Thyroid gland (tissue), 4 donors: ENCODE results near the gene STRBP. TPM values are rescaled to one million over a fixed set of nuclear protein-coding genes. Genes with fewer than 3 reads are reported as not detected.

Experiments used
- DNase-seq, 2 donors: peaks; one replicate each; pipeline ENCODE4 v3.0.0-alpha.2; 2019
- H3K27ac ChIP-seq, 3 donors: fragments of 200-600 bp; sonication (generic); 1 replicate in 2 of 3; 2 replicates in 1 of 3; pipeline ENCODE4 v1.5.1; 2016 to 2019; ENCODE audit warnings: mild to moderate bottlenecking in 1 of 3, moderate library complexity in 1 of 3
- H3K27me3 ChIP-seq: fragments of 200-600 bp; sonication (generic); one replicate; pipeline ENCODE4 v1.5.1; 2019
- H3K36me3 ChIP-seq, 2 donors: fragments of 200-600 bp; sonication (generic); one replicate each; pipeline ENCODE4 v1.5.1; 2016 to 2019
- H3K4me1 ChIP-seq, 2 donors: fragments of 200-600 bp; sonication (generic); one replicate each; pipeline ENCODE4 v1.5.1; 2017 to 2019
- H3K4me3 ChIP-seq, 3 donors: fragments of 200-600 bp; sonication (generic); replicated peaks in 1 of 3; 1 replicate in 2 of 3; 2 replicates in 1 of 3; pipeline ENCODE4 v1.5.1; 2016; ENCODE audit warnings: mild to moderate bottlenecking in 1 of 3
- H3K9me3 ChIP-seq: fragments of 200-600 bp; sonication (generic); one replicate; pipeline ENCODE4 v1.5.1; 2017
- POLR2A ChIP-seq, 2 donors: fragments of 450-650 bp; IDR thresholded peaks; one replicate each; pipeline ENCODE4 v1.6.1; 2017; ENCODE audit warnings: antibody characterized with exemption in 2 of 2, mild to moderate bottlenecking in 2 of 2, moderate library complexity in 1 of 2
- WGBS, 2 donors: methylation state at CpG; one replicate each; pipeline ENCODE4 v1.1.5; 2017; 5-methylcytosine and 5-hydroxymethylcytosine counted together
- intact Hi-C: fragments of 100-400 bp; cut with DNase I; formaldehyde crosslinking; loops from one replicate; pipeline ENCODE4 v1.15.1; 2023
- total RNA-seq, 4 donors: library from RNA; depleted of rRNA; stranded (reverse); fragments of >200 nt; gene quantifications; one replicate each; pipeline ENCODE4 v1.2.3, GENCODE V29; 2016
- TF ChIP-seq, protein P1 (sequence below), 6 experiments: fragments of 200-600 bp in 3 of 6; fragments of 450-650 bp in 3 of 6; sonication (generic) in 3 of 6; IDR thresholded peaks; one replicate each; pipeline ENCODE4 v1.5.1; 2016 to 2019; ENCODE audit warnings: antibody characterized with exemption in 6 of 6, mild to moderate bottlenecking in 2 of 6, inconsistent platforms in 1 of 6, moderate library complexity in 1 of 6

STRBP gene
- total RNA-seq, 4 donors from 2014 or later, result 29.3 to 52.2 (median 43.9) TPM

- no peaks in the 10 kb centered on the region for H3K27me3 ChIP-seq
- intact Hi-C loops, result no loop called here
- H3K4me1 ChIP-seq, result no peaks in the 10 kb centered on the region
- H3K27ac ChIP-seq, result no peak overlapping the region
- DNase-seq, result no peak
- no peak overlapping the region for H3K4me3 ChIP-seq
- no peak for TF ChIP-seq POLR2A (IDR thresholded peaks at IDR 0.05)
- TF ChIP-seq, protein P1, sequence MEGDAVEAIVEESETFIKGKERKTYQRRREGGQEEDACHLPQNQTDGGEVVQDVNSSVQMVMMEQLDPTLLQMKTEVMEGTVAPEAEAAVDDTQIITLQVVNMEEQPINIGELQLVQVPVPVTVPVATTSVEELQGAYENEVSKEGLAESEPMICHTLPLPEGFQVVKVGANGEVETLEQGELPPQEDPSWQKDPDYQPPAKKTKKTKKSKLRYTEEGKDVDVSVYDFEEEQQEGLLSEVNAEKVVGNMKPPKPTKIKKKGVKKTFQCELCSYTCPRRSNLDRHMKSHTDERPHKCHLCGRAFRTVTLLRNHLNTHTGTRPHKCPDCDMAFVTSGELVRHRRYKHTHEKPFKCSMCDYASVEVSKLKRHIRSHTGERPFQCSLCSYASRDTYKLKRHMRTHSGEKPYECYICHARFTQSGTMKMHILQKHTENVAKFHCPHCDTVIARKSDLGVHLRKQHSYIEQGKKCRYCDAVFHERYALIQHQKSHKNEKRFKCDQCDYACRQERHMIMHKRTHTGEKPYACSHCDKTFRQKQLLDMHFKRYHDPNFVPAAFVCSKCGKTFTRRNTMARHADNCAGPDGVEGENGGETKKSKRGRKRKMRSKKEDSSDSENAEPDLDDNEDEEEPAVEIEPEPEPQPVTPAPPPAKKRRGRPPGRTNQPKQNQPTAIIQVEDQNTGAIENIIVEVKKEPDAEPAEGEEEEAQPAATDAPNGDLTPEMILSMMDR (IDR thresholded peaks at IDR 0.05), result no peak
- H3K9me3 ChIP-seq, result no peaks in the 10 kb centered on the region
- H3K36me3 ChIP-seq, result no peaks in the 10 kb centered on the region
Measured at GRCh38 chr9:123296174-123296573, 27.8 kb upstream of the STRBP start.

DNA sequence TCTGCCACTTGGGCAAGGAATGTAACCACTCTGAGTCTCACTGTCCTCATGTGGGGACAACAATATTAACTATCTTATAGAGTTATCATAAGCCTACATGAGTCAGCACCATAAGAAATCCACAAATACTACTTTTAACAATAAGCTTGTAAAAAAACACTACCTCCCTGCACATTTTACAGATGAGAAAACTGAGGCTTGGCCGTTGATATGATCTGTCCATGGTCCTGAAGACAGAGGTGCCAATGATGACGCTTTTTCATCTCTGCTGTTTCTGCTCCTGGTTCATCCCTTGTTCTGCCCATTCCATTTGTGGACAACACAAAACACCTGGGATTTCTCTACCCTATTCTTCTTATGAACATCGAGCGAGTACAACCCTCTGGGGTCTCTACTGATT is 23.4 kb upstream of the STRBP start:
- Histone ChIP-seq H3K36me3 (no peaks in the 10 kb centered on the region), H3K27me3 (no peaks in the 10 kb centered on the region), H3K9me3 (no peaks in the 10 kb centered on the region), H3K4me3 (no peak overlapping the region), H3K27ac (no peak overlapping the region), H3K4me1 (no peaks in the 10 kb centered on the region)
- intact Hi-C loops, result no loop called here
- DNase-seq, result no peak
- 89 to 92% methylated on average over 4 of the region's 4 CpGs for WGBS, 2 donors
- TF ChIP-seq, protein P1 (IDR thresholded peaks at IDR 0.05), result no peak
- no peak for TF ChIP-seq POLR2A (IDR thresholded peaks at IDR 0.05)

GRCh38 chr9:123290764-123291163 is 22.4 kb upstream of the STRBP start:
- Histone ChIP-seq H3K27ac (no peak overlapping the region), H3K9me3 (no peaks in the 10 kb centered on the region), H3K4me1 (no peaks in the 10 kb centered on the region), H3K27me3 (no peaks in the 10 kb centered on the region), H3K36me3 (no peaks in the 10 kb centered on the region), H3K4me3 (no peak overlapping the region)
- 83 to 91% methylated on average over 3 of the region's 3 CpGs for WGBS, 2 donors
- intact Hi-C loops, result no loop called here
- TF ChIP-seq POLR2A (IDR thresholded peaks at IDR 0.05), result no peak
- TF ChIP-seq, protein P1 (IDR thresholded peaks at IDR 0.05), result no peak
- DNase-seq, result no peak

- Histone ChIP-seq H3K27me3 (no peaks in the 10 kb centered on the region), H3K4me3 (no peak overlapping the region), H3K9me3 (no peaks in the 10 kb centered on the region), H3K36me3 (no peaks in the 10 kb centered on the region), H3K4me1 (peaks cover 6 to 12% of the 10 kb centered on the region in 2 donors), H3K27ac (no peak overlapping the region)
- intact Hi-C loops, result no loop called here
- WGBS, 2 donors, result 81 to 84% methylated on average over 3 of the region's 3 CpGs
- no peak for DNase-seq
- TF ChIP-seq, protein P1 (IDR thresholded peaks at IDR 0.05), result no peak
- no peak for TF ChIP-seq POLR2A (IDR thresholded peaks at IDR 0.05)
Measured at GRCh38 chr9:123287639-123288038, 19.3 kb upstream of the STRBP start.

DNA sequence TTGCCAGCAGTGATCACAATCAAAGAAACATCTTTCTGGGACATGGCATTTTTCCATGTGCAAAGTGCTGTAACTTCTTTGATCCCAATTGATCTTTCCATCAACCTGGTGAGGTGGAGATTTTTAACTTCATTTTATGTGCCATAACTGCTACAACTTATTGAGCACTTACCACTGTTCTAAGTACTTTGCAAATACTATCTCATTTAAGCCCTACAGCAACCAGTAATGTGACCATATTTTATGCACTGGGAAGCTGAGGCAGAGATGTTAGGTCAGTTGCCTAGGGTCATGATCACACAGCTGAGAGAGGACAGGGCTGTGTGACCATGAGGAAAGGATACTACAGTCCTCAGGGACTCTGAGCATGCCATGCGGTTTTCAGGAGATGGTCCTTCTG is 17.9 kb upstream of the STRBP start:
- Histone ChIP-seq H3K4me3 (no peak overlapping the region), H3K27me3 (no peaks in the 10 kb centered on the region), H3K36me3 (no peaks in the 10 kb centered on the region), H3K4me1 (peaks cover 17 to 19% of the 10 kb centered on the region in 2 donors), H3K27ac (no peak overlapping the region), H3K9me3 (no peaks in the 10 kb centered on the region)
- TF ChIP-seq, protein P1 (IDR thresholded peaks at IDR 0.05), result no peak
- no peak for TF ChIP-seq POLR2A (IDR thresholded peaks at IDR 0.05)
- 83 to 89% methylated on average over 1 of the region's 1 CpG for WGBS, 2 donors
- no peak for DNase-seq
- intact Hi-C loops, result no loop called here
